Endothelial cell of umbilical vein (primary cell): ENCODE measurements around the gene DYRK3. TPM values are rescaled to one million over a fixed set of nuclear protein-coding genes. Genes with fewer than 3 reads are reported as not detected.

ENCODE experiments used
- BruUV-seq: library from RNA; stranded (reverse); fragments of 400-500 nt; replicated peaks from 2 replicates; lab custom pipeline; 2021; lab: Mats Ljungman, UMichigan
- CTCF ChIA-PET: fragments of 300-600, 350-600 bp; sonication (Branson Sonifier 250); formaldehyde crosslinking; loops from one replicate; lab custom pipeline; 2021; ENCODE audit warnings: antibody characterized with exemption, inconsistent platforms; lab: Charles Lee
- POLR2A ChIA-PET: fragments of 300-600, 350-600 bp; sonication (Branson Sonifier 250); formaldehyde crosslinking; loops from one replicate; lab custom pipeline; 2021; ENCODE audit warnings: antibody characterized with exemption, inconsistent platforms; lab: Charles Lee
- DNase-seq: peaks from one replicate; pipeline ENCODE4 v3.0.0-alpha.2; 2011; ENCODE audit warnings: low read depth, low spot score
- FAIRE-seq: peaks from 2 replicates; lab custom pipeline; 2011; peaks lifted over from hg19 to GRCh38; lab: Jason Lieb, UNC
- H2AFZ ChIP-seq: 2 replicates; pipeline ENCODE4 v1.6.0; 2012; ENCODE audit warnings: low read depth, low read length, control low read depth, inconsistent platforms
- H3K27ac ChIP-seq: 2 replicates; pipeline ENCODE4 v1.5.1; 2011; ENCODE audit warnings: low read depth, mild to moderate bottlenecking, control low read depth, low read length, moderate library complexity; ENCODE audit not compliant: insufficient read depth
- H3K27me3 ChIP-seq, 2 experiments: 2 replicates each; pipeline versions ENCODE4 v1.6.0 to v1.6.1; 2011; ENCODE audit warnings: low read length in 2 of 2, mixed read lengths in 1 of 2; ENCODE audit not compliant: control insufficient read depth in 2 of 2, insufficient read depth in 2 of 2
- H3K36me3 ChIP-seq, 2 experiments: 2 replicates in 1 of 2; 3 replicates in 1 of 2; pipeline ENCODE4 v1.5.1; 2011; ENCODE audit warnings: low read length in 2 of 2, mild to moderate bottlenecking in 1 of 2, moderate library complexity in 1 of 2; ENCODE audit not compliant: control insufficient read depth in 2 of 2, insufficient read depth in 2 of 2; ENCODE audit errors: extremely low read depth in 1 of 2
- H3K4me1 ChIP-seq: 3 replicates; pipeline ENCODE4 v1.5.1; 2011; ENCODE audit warnings: mild to moderate bottlenecking, low read length; ENCODE audit not compliant: control insufficient read depth, insufficient read depth; ENCODE audit errors: extremely low read depth
- H3K4me2 ChIP-seq: 2 replicates; pipeline ENCODE4 v1.6.1; 2011; ENCODE audit warnings: low read length, control low read depth, mixed read lengths; ENCODE audit not compliant: insufficient read depth
- H3K4me3 ChIP-seq, 3 experiments: fragments of 200-600 bp in 1 of 3; sonication (generic), shearing (Covaris generic) in 1 of 3; replicated peaks in 1 of 3; 2 replicates each; pipeline ENCODE4 v1.5.1; 2011 to 2016; ENCODE audit warnings: control low read depth in 3 of 3, low read length in 3 of 3, mild to moderate bottlenecking in 2 of 3, inconsistent platforms in 1 of 3, low read depth in 1 of 3, moderate library complexity in 1 of 3; ENCODE audit not compliant: insufficient read depth in 1 of 3
- H3K79me2 ChIP-seq: 2 replicates; pipeline ENCODE4 v1.6.0; 2012; ENCODE audit warnings: low read length, inconsistent platforms; ENCODE audit not compliant: control insufficient read depth, insufficient read depth
- H3K9ac ChIP-seq: replicated peaks from 2 replicates; pipeline ENCODE3; 2011; ENCODE audit warnings: low read length, control low read depth; ENCODE audit not compliant: insufficient read depth; ENCODE audit errors: extremely low read depth
- H3K9me1 ChIP-seq: replicated peaks from 3 replicates; pipeline ENCODE4 v1.6.0; 2011; ENCODE audit warnings: mild to moderate bottlenecking, low read length; ENCODE audit not compliant: control insufficient read depth, insufficient read depth; ENCODE audit errors: extremely low read depth
- H3K9me3 ChIP-seq: replicated peaks from 2 replicates; pipeline ENCODE4 v1.5.1; 2012; ENCODE audit warnings: low read length, inconsistent platforms; ENCODE audit not compliant: control insufficient read depth, insufficient read depth
- H4K20me1 ChIP-seq: replicated peaks from 2 replicates; pipeline ENCODE3; 2011; ENCODE audit warnings: mild to moderate bottlenecking, low read length; ENCODE audit not compliant: control insufficient read depth, insufficient read depth; ENCODE audit errors: extremely low read depth
- GATA2 ChIP-seq: IDR thresholded peaks from 2 replicates; pipeline ENCODE4 v1.7.0; 2011; ENCODE audit warnings: low read depth, mild to moderate bottlenecking, moderate library complexity, mixed read lengths, low read length; ENCODE audit not compliant: insufficient read length, insufficient read depth
- POLR2AphosphoS5 ChIP-seq: IDR thresholded peaks from 2 replicates; pipeline ENCODE4 v1.6.1; 2012; ENCODE audit warnings: low read depth, mild to moderate bottlenecking, control low read depth, low read length, moderate library complexity; ENCODE audit not compliant: insufficient read depth
- dilution Hi-C: fragments of 300-500 bp; cut with MboI; formaldehyde crosslinking; loops from one replicate; pipeline ENCODE4 v1.15.0; 2019; ENCODE audit warnings: low sequenced_read_pairs; ENCODE audit not compliant: extremely low pct_ligation_motif_present
- intact Hi-C: fragments of 100-400 bp; cut with micrococcal nuclease; formaldehyde crosslinking; loops from one replicate; pipeline ENCODE4 v1.10.0; 2022
- polyA plus RNA-seq, 4 experiments: library from polyadenylated mRNA; depleted of rRNA in 3 of 4; stranded (reverse) in 3 of 4; unstranded in 1 of 4; fragments of >200 nt; gene quantifications; 2 replicates each; pipeline versions ENCODE4 v1.2.1 to v1.2.3, GENCODE V29; 2011 to 2012; ENCODE audit warnings: missing spikeins in 1 of 4
- total RNA-seq: library from RNA; stranded (reverse); gene quantifications from 2 replicates; pipeline ENCODE4 v1.2.3, GENCODE V29; 2021
- TF ChIP-seq, protein P1 (sequence below), 2 donors: IDR thresholded peaks; 1 replicate in 1 of 2; 2 replicates in 1 of 2; pipeline ENCODE4 v1.5.1; 2011; ENCODE audit warnings: low read length in 2 of 2, mild to moderate bottlenecking in 2 of 2, moderate library complexity in 2 of 2, control low read depth in 1 of 2, inconsistent platforms in 1 of 2, low read depth in 1 of 2; ENCODE audit not compliant: insufficient read depth in 1 of 2; ENCODE audit errors: extremely low read depth in 1 of 2

DYRK3 gene
- total and polyA plus RNA-seq, 2 donors (not counting 3 experiments of a cell fraction or from before 2014, with no cell fraction given), result 3.4 to 7.4 TPM

DNA sequence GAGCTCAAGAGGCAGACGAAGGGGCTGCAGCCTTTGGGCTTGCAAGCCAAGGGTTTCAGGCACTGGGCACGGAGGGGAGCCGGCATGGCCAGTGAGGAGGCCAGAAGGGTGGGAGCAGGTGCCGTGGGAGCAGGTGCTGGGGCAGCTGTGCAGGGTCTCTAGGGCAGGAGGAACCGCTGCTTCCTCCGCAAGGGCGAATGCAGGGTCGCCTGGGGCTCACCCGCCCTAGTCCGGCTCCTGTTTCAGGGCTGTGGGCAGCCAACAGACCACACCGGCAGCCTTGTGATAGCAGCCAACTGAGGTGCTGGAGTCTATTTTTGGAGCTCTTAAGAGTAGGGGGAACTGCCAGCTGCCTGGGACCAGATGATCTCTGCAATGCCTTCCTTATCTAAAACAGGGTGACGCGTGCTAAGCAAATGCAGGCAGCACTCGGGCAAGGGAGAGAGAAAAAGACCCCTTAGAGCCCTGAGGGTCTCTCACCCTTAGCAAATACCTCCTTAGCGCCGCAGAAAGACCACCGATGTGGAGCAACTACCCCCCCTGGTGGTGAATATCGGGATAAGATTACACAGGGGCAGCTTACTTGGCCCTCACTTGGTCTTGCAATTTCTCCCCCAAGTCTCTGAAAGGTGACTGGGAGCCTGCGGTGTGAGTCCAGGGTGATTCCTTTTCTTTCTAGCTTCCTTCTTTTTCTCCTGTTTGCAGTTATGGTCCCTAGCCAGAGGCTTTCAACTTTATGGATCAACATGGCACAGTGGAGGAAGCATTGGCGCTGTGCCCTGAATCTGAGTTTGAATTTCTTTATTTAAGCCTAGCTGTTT, 28.7 kb downstream of the DYRK3 start:
- Histone ChIP-seq H3K36me3 (no peaks in the 10 kb centered on the region), H3K9ac (no peak overlapping the region), H4K20me1 (no peaks in the 10 kb centered on the region), H3K4me3 (no peak overlapping the region), H3K79me2 (no peaks in the 10 kb centered on the region), H3K9me1 (no peaks in the 10 kb centered on the region), H3K27me3 (peaks cover 36 to 38% of the 10 kb centered on the region in 2 experiments), H3K4me2 (no peak overlapping the region), H2AFZ (no peak overlapping the region), H3K4me1 (no peaks in the 10 kb centered on the region), H3K9me3 (no peaks in the 10 kb centered on the region), H3K27ac (no peak overlapping the region)
- TF ChIP-seq POLR2AphosphoS5, result no peak
- TF ChIP-seq, protein P1, sequence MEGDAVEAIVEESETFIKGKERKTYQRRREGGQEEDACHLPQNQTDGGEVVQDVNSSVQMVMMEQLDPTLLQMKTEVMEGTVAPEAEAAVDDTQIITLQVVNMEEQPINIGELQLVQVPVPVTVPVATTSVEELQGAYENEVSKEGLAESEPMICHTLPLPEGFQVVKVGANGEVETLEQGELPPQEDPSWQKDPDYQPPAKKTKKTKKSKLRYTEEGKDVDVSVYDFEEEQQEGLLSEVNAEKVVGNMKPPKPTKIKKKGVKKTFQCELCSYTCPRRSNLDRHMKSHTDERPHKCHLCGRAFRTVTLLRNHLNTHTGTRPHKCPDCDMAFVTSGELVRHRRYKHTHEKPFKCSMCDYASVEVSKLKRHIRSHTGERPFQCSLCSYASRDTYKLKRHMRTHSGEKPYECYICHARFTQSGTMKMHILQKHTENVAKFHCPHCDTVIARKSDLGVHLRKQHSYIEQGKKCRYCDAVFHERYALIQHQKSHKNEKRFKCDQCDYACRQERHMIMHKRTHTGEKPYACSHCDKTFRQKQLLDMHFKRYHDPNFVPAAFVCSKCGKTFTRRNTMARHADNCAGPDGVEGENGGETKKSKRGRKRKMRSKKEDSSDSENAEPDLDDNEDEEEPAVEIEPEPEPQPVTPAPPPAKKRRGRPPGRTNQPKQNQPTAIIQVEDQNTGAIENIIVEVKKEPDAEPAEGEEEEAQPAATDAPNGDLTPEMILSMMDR (IDR thresholded peaks at IDR 0.05; ENCODE audit: extremely low read depth in 1 of 2, insufficient read depth in 1 of 2, low read depth in 1 of 2, low read length in 2 of 2), result peak; percentile 65 to 78
- no peak for TF ChIP-seq GATA2
- DNase-seq (peak; percentile 76), FAIRE-seq (peak; percentile 85)
- intact Hi-C loops, result loop anchor here (1.0 to 2.0 kb wide), 6 partner anchors 30 to 185 kb away; partner anchors contain the start of gene EIF2D
- BruUV-seq, result no TSS peak
- POLR2A ChIA-PET, result no interaction called here
- CTCF ChIA-PET, result interaction anchor here (0.7 to 15.0 kb wide), 37 partner anchors 10 to 835 kb away, joined by 3 to 663 read pairs (median 6); partner anchors contain the start of genes DYRK3, EIF2D, IKBKE and MAPKAPK2
- dilution Hi-C loops, result no loop called here
